Immature natural killer cell (primary cell): ENCODE results near the gene CD300A. TPM values are rescaled to one million over a fixed set of nuclear protein-coding genes. Genes with fewer than 3 reads are reported as not detected.
"Not testable (repeated sequence)": the region's sequence is repeated elsewhere in the genome, so short reads cannot be mapped to it uniquely, and the experiment has no call there.

Experiments used
- DNase-seq, 3 donors: peaks; one replicate each; pipeline ENCODE4 v3.0.0; 2022; ENCODE audit warnings: mixed read lengths in 1 of 3
- H3K27ac Mint-ChIP-seq, 6 donors: one replicate each; pipeline ENCODE4 v1.8.0; 2020; ENCODE audit warnings: mixed read lengths in 6 of 6, mild to moderate bottlenecking in 5 of 6, inconsistent platforms in 4 of 6, moderate library complexity in 3 of 6
- H3K27me3 Mint-ChIP-seq, 3 donors: one replicate each; pipeline ENCODE4 v1.8.0; 2020 to 2021; ENCODE audit warnings: low read depth in 3 of 3, mild to moderate bottlenecking in 3 of 3, mixed read lengths in 3 of 3, moderate library complexity in 3 of 3, inconsistent platforms in 1 of 3
- H3K36me3 Mint-ChIP-seq, 3 donors: one replicate each; pipeline ENCODE4 v1.8.0; 2020; ENCODE audit warnings: mixed read lengths in 3 of 3, inconsistent platforms in 2 of 3, mild to moderate bottlenecking in 2 of 3
- H3K4me1 Mint-ChIP-seq, 2 donors: one replicate each; pipeline ENCODE4 v1.8.0; 2020; ENCODE audit warnings: inconsistent platforms in 2 of 2, mild to moderate bottlenecking in 2 of 2, mixed read lengths in 2 of 2, moderate library complexity in 1 of 2
- H3K4me3 Mint-ChIP-seq, 5 donors: one replicate each; pipeline ENCODE4 v1.8.0; 2020; ENCODE audit warnings: mild to moderate bottlenecking in 5 of 5, mixed read lengths in 5 of 5, inconsistent platforms in 3 of 5, moderate library complexity in 3 of 5
- H3K9me3 Mint-ChIP-seq, 6 donors: one replicate each; pipeline ENCODE4 v1.8.0; 2020; ENCODE audit warnings: mild to moderate bottlenecking in 6 of 6, mixed read lengths in 6 of 6, inconsistent platforms in 4 of 6, moderate library complexity in 3 of 6
- polyA plus RNA-seq, 3 donors: library from polyadenylated mRNA; unstranded; fragments of 300-500 nt; fragmentation: Illumina TruSeq; gene quantifications; one replicate each; pipeline ENCODE4 v1.2.3, GENCODE V29; 2021

CD300A gene
- polyA plus RNA-seq, 3 donors from 2014 or later = 357 to 514 (median 505) TPM

DNA sequence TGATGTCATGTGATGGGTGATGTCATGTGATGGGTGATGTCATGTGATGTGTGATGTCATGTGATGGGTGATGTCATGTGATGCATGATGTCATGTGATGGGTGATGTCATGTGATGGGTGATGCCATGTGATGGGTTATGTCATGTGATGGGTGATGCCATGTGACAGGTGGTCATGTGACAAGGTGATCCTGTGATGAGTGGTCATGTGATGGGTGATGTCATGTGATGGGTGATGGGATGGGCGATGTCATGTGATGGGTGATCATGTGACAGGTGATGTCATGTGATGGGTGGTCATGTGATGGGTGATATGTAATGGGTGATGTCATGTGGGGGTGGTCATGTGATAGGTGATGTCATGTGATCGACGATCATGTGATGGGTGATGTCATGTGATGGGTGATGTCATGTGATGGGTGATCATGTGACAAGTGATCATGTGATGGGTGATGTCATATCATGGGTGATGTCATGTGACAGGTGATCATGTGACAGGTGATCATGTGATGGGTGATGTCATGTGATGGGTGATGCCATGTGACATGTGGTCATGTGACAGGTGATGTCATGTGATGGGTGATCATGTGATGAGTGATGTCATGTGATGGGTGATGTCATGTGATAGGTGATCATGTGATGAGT is 47.7 kb downstream of the CD300A start:
- DNase-seq = peak; percentile 60 to 71 (median 68)
- peaks cover 0 to 9% (median under 1%) of the 10 kb centered on the region in 6 donors for H3K9me3 Mint-ChIP-seq
- peaks cover 9 to 12% (median 9%) of the 10 kb centered on the region in 3 donors for H3K36me3 Mint-ChIP-seq
- H3K4me1 Mint-ChIP-seq = peaks cover 0 to 10% of the 10 kb centered on the region in 2 donors
- peaks cover 17 to 30% (median 24%) of the 10 kb centered on the region in 3 donors for H3K27me3 Mint-ChIP-seq
- peak overlapping the region; percentile 1 to 84 (median 55) for H3K4me3 Mint-ChIP-seq
- H3K27ac Mint-ChIP-seq = peak overlapping the region; percentile 85 to 99 (median 92)

DNA sequence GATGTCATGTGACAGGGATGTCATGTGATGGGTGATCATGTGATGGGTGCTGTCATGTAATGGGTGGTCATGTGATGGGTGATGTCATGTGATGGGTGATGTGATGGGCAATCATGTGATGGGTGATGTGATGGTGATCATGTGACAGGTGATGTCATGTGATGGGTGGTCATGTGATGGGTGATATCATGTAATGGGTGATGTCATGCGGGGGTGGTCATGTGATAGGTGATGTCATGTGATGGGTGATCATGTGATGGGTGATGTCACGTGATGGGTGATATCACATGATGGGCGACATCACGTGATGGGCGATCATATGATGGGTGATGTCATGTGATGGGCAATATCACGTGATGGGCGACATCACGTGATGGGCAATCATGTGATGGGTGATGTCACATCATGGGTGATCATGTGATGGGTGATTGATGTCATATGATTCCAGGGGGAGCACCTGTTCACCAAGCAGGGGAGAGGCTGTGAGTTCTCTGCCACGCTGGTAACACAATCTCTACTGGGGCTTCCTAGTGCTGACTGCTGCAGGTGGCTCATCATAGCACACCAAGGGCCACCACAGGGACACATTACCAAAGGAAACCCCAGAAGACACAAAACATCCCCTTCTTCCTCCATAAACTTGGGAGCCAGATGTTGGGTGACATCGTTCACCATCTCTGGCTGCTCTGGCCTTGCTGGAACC is 48.3 kb downstream of the CD300A start:
- Mint-ChIP-seq H3K4me1 (peaks cover 4 to 12% of the 10 kb centered on the region in 2 donors), H3K4me3 (peak overlapping the region; percentile 1 to 84 (median 55)), H3K27ac (peak overlapping the region; percentile 85 to 99 (median 92)), H3K27me3 (peaks cover 19 to 30% (median 24%) of the 10 kb centered on the region in 3 donors), H3K9me3 (peaks cover 0 to 9% (median under 1%) of the 10 kb centered on the region in 6 donors), H3K36me3 (peaks cover 9 to 12% (median 9%) of the 10 kb centered on the region in 3 donors)
- no peak for DNase-seq

DNA sequence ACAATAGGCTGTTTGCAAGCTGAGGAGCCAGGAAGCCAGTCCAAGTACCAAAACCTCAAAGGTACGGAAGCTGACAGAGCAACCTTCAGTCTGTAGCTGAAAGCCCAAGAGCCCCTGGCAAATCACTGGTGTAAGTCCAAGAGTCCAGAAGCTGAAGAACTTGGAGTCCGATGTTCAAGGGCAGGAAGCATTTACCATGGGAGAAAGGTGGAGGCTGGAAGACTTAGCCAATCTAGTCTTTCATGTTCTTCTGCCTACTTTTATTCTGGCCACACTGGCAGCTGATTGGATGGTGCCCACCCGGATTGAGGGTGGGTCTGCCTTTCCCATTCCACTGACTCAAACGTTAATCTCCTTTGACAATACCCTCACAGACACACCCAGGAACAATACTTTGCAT is 49.5 kb downstream of the CD300A start:
- no peak for DNase-seq
- Mint-ChIP-seq H3K27me3 (peaks cover 19 to 30% (median 26%) of the 10 kb centered on the region in 3 donors), H3K36me3 (peaks cover 9 to 12% (median 9%) of the 10 kb centered on the region in 3 donors), H3K27ac (peak overlapping the region in 1 of 6 donors; percentile 99), H3K9me3 (peaks cover 0 to 9% (median under 1%) of the 10 kb centered on the region in 6 donors), H3K4me3 (no peak overlapping the region), H3K4me1 (peaks cover 16 to 23% of the 10 kb centered on the region in 2 donors)

DNA sequence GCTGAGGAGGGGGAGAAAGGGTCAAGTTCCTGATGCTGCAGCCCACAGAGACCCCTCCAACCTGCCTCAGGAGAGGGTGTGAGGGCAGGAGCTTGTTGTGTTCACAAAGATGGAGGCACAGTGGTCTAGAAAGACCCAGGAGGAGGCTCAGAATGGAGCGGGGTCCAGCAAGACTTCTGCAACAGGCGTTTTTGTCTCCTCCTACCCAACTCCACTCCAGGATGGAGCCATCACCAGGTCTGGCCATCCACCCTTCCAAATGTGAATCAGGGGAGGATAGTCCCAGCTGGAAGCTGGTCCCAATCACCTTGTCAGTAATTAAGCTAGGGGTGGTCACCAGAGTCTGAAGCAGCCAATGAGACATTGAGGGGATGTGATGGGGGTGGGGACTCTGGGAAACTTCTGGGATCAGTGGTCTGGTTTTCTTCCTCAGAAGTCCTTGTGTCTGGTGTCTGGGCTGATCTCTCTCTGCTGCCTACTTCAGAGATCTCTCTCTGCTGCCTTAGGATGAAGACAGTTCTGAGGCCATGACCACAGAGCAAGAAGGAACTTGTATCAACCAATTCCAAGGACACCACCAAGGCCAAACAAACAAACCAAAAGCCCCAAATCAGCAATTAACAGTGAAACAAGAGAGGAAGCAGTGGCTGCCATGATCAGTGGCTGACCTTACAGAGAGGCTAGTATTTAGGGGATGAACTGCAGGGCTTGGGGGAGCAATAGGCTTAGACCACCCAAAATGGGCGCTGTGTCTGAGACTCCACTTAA is 50.3 kb downstream of the CD300A start:
- Mint-ChIP-seq H3K27ac (no peak overlapping the region), H3K4me3 (no peak overlapping the region), H3K27me3 (peaks cover 19 to 32% (median 29%) of the 10 kb centered on the region in 3 donors), H3K9me3 (peaks cover 0 to 9% (median under 1%) of the 10 kb centered on the region in 6 donors), H3K4me1 (peaks cover 24 to 31% of the 10 kb centered on the region in 2 donors), H3K36me3 (peaks cover 9 to 12% (median 9%) of the 10 kb centered on the region in 3 donors)
- no peak for DNase-seq

DNA sequence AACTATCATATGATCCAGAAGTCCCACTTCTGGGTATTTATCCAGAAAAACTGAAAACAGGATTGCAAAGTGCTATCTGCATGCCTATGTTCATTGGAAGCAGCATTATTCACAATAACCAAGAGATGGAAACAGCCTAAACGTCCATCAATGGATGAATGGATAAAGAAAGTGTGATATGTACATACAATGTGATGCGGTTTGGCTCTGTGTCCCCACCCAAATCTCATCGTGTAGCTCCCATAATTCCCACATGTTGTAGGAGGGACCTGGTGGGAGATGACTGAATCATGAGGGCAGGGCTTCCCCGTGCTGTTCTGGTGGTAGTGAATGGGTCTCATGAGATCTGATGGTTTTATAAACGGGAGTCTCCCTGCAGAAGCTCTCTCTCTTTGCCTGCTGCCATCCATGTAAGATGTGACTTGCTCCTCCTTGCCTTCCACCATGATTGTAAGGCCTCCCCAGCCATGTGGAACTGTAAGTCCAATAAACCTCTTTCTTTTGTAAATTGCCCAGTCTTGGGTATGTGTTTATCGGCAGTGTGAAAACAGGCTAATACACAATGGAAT is 52.1 kb downstream of the CD300A start:
- Mint-ChIP-seq H3K4me1 (peaks cover 41 to 44% of the 10 kb centered on the region in 2 donors), H3K27me3 (peaks cover 19 to 31% (median 24%) of the 10 kb centered on the region in 3 donors), H3K36me3 (peaks cover 9 to 12% (median 9%) of the 10 kb centered on the region in 3 donors)
- not testable (repeated sequence) for H3K9me3 Mint-ChIP-seq, H3K4me3 Mint-ChIP-seq, DNase-seq, H3K27ac Mint-ChIP-seq

DNA sequence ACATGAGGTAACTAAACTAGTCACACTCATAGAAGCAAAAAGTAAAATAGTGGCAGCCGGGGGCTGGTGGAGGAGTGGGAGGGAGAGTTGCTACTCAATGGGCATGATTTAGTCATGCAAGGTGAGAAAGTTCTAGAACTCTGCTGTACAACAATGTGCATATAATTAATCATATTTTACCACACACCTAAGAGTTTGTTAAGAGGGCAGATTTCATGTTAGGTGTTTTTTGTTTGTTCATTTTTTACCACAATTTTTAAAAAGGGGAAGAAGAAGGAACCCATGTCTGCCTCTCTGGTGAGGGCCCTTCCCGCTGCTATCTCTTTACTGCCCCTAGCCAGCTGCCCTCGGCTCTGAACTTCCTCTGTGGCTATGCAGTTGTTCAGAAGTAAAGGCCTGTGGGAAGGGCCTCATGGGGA is 53.6 kb downstream of the CD300A start:
- H3K36me3 Mint-ChIP-seq = peaks cover 0 to 7% (median 0%) of the 10 kb centered on the region in 3 donors
- H3K9me3 Mint-ChIP-seq = no peaks in the 10 kb centered on the region
- H3K27me3 Mint-ChIP-seq = peaks cover 8 to 17% (median 10%) of the 10 kb centered on the region in 3 donors
- H3K4me1 Mint-ChIP-seq = peaks cover 35 to 41% of the 10 kb centered on the region in 2 donors
- DNase-seq = peak in 2 of 3 donors; percentile 12 to 19
- peak overlapping the region; percentile 75 to 87 (median 78) for H3K27ac Mint-ChIP-seq
- peak overlapping the region in 4 of 5 donors; percentile 3 to 62 (median 40) for H3K4me3 Mint-ChIP-seq

DNA sequence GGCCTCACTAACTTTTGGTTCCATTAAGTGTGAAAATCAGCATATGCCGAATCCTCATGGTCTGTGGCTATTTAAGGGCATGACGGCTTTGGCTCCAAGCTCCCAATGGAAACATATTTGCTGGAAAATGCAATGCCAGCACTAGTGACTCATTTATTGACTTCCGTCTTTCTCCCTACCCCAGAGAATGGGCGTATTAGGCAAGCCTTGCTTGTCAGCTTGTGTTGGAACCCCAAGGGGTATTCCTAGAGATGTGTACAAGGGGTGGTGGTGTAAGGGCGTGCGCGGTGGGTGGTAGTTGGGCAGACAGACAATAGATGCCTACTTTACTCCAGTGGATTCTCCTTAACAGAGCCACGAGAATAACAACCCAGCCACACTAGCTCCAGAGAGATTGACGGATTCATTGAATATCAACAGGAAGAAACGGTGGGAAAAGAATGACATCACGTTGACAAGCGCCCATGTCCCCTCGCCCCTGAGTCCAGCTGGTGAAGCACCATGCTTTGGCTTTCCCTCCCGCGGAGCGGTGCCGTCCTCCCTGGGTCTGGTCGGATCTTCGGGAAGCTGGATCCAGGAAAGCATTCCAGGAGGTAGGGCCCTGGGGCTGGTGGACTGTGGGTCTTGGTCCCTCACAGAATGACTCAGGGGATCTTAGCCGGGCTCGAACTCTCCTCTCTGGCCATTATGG is 54.5 kb downstream of the CD300A start:
- peak overlapping the region; percentile 78 to 92 (median 87) for H3K27ac Mint-ChIP-seq

DNA sequence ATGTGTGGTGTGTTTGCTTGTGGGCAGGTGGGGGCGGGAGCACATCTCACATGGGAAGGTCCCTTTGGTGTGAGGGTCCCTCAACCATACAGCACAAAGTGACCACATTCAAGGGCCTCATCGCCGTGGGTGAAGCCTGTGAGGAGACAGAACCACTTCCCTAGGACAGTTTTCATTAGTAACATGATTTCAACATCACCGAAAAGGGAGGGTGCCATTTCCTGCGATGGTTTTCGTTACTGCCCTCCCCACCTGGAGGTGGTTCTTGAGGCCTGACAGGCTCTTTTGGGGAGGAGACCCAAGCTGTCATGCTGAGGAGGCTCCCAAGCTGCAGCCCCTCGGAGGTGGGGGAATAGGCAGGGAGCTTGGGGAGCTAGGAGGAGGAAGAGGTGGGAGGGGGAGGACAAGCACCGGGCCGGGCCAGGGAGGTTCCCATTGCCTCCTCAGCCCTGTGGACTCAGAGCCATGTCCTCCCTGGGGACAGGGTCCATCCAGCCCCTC is 55.3 kb downstream of the CD300A start:
- Mint-ChIP-seq H3K36me3 (peaks cover 0 to 4% (median 0%) of the 10 kb centered on the region in 3 donors), H3K4me1 (peaks cover 35 to 41% of the 10 kb centered on the region in 2 donors), H3K9me3 (no peaks in the 10 kb centered on the region), H3K4me3 (peak overlapping the region; percentile 65 to 77 (median 72)), H3K27ac (peak overlapping the region; percentile 78 to 92 (median 87)), H3K27me3 (peaks cover 0 to 10% (median 5%) of the 10 kb centered on the region in 3 donors)
- DNase-seq = peak; percentile 71 to 74 (median 71)

More for the DNA sequence above, 54.5 kb downstream of the CD300A start:
- H3K4me1 Mint-ChIP-seq = peaks cover 35 to 41% of the 10 kb centered on the region in 2 donors
- H3K27me3 Mint-ChIP-seq = peaks cover 2 to 12% (median 5%) of the 10 kb centered on the region in 3 donors
- H3K9me3 Mint-ChIP-seq = no peaks in the 10 kb centered on the region
- peak overlapping the region; percentile 65 to 77 (median 72) for H3K4me3 Mint-ChIP-seq
- no peak for DNase-seq
- H3K36me3 Mint-ChIP-seq = peaks cover 0 to 4% (median 0%) of the 10 kb centered on the region in 3 donors

DNA sequence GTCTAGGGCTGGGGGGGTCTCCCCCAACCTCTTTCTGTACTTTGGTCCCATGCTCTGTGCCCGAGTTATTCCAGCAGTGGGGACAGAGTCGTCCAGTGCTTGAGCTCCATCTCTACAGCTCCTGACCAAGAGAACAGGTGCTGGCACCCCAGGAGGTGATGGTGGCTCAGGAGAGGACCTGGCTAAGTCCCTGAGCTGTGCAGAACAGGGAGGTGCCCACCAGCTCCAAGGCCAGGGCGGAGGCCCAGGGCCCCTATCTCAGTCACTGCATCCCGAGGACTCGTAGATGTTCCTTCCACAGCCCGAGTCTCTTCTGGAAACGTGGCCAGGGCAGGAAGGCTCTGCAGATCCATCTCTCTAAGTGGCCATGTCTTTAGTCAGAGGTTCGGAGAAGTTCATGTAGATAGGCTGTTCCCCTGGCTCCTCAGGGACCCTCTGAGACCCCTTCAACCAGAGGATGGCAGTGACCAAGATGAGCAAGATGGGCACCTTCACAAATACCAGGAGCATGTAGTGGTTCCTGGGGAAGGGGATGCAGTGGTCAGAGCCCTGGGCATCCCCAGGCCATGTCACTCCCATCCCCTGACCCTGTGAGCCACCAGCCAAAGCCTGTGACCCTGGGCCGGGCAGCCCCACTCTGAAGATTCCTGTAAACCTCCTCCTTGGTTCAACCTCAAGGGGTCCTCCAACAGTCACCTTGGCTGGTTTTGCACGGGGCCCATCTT is 56.1 kb downstream of the CD300A start:
- Mint-ChIP-seq H3K9me3 (no peaks in the 10 kb centered on the region), H3K4me3 (no peak overlapping the region), H3K36me3 (peaks cover 0 to 4% (median 0%) of the 10 kb centered on the region in 3 donors), H3K27ac (peak overlapping the region in 5 of 6 donors; percentile 30 to 87 (median 60)), H3K4me1 (peaks cover 35 to 41% of the 10 kb centered on the region in 2 donors), H3K27me3 (peaks cover 0 to 13% (median 5%) of the 10 kb centered on the region in 3 donors)
- no peak for DNase-seq

DNA sequence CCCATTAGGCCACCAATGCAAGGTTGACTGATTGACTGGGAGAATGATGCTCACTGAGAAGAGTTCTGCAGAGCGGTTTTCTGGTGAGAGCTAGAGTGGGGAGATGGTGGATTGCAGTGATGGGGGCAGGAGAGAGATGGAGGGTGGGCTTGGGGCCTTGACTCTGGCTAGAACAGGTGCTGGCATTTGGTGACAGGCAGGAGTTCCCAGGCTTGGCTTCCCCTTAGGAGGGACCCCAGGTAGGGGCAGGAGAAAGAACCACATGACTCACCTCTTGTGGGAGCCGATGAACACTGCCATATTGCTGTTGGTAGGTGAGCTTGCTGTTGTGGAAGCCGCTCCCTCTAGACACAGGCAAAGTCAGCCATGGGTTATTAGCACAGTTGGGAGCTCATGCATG is 56.9 kb downstream of the CD300A start:
- H3K27me3 Mint-ChIP-seq = peaks cover 0 to 13% (median 5%) of the 10 kb centered on the region in 3 donors
- no peak for DNase-seq
- no peaks in the 10 kb centered on the region for H3K9me3 Mint-ChIP-seq
- peaks cover 35 to 41% of the 10 kb centered on the region in 2 donors for H3K4me1 Mint-ChIP-seq
- peaks cover 0 to 4% (median 0%) of the 10 kb centered on the region in 3 donors for H3K36me3 Mint-ChIP-seq
- H3K27ac Mint-ChIP-seq = peak overlapping the region in 2 of 6 donors; percentile 30 to 62
- no peak overlapping the region for H3K4me3 Mint-ChIP-seq

DNA sequence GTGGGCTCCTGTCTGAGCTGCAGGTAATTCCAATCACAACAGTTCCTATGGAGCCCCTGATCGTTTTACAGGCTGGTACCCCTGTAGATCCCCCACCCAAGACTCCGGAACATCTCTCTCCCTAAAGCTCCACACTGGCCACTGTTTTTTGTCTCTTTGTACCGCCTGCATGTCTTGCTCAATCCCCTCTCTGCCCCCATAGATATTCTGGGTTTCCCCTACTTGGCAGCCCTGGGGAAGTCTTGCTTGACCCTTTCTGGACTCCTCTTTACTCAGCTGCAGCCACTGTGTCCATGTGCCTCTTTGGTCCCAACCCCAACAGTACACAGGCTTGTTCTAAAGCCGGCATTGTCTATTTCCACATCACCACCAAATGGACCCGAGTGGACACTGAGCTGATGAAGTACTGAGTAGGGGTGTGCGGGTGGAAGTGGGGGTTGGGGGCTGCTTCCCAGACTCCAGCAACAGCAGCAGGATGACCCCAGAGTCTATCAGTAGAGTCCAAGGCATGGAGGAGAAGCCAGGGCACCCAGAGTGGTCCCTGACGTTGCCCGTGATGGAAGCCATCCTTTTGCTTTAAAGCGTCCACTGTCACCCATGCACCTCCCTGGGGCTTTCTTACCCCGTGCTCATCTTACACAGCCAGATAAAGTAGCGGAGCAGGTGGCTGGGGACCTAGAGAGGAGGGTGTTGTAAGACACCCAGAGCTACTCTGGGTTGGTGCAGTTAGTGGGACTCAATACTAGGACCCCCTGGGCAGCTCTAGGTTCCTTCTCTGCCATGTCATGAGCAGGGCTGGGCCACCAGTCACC is 58.4 kb downstream of the CD300A start:
- peaks cover 31 to 35% of the 10 kb centered on the region in 2 donors for H3K4me1 Mint-ChIP-seq

More for the DNA sequence above, 58.4 kb downstream of the CD300A start:
- peaks cover 0 to 13% (median 3%) of the 10 kb centered on the region in 3 donors for H3K27me3 Mint-ChIP-seq
- H3K9me3 Mint-ChIP-seq = no peaks in the 10 kb centered on the region
- DNase-seq = no peak
- H3K4me3 Mint-ChIP-seq = no peak overlapping the region
- no peaks in the 10 kb centered on the region for H3K36me3 Mint-ChIP-seq
- H3K27ac Mint-ChIP-seq = peak overlapping the region in 1 of 6 donors; percentile 24
